ENCODE measurements around the gene EPS8L3.

Gene EPS8L3

GRCh38 chr1:109793486-109794318 is 30.0 kb upstream of the EPS8L3 start:
- DNase-seq = peak; percentile 66

- DNase-seq = peak; percentile 21
Observed at GRCh38 chr1:109793089-109793485, 29.4 kb upstream of the EPS8L3 start.

- peak; percentile 25 for DNase-seq
Observed at GRCh38 chr1:109792056-109792831, 28.5 kb upstream of the EPS8L3 start.

DNA sequence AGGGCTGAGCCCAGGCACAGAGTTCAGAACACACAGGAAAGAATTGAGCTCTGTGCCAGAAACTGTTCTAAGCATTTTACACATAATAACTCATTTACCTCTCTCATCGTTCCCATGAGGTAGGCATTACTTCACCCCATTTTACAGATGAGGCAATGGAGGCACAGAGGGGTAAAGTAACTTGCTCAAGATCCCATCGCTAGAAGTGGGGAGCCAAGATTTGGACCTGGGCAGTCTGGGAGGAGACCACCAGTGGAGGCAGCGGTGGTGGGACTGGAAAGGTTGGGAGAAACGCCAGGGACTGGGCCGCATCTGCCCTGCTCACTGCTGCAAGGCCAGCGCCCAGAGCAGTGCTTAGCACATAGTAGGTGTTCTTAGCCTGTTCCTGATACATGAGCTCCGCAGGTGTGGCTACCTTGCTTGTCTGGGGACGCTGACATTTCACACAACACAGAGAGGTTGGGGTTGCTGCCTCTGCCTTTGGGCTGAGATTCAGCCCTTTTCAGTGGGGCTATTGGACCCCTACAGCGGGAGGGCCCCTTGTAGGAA is 27.8 kb upstream of the EPS8L3 start:
- no peak for DNase-seq

- DNase-seq = peak; percentile 89
Observed at GRCh38 chr1:109790735-109791494, 27.2 kb upstream of the EPS8L3 start.

- DNase-seq = no peak
Observed at GRCh38 chr1:109790329-109790728, 26.6 kb upstream of the EPS8L3 start.

DNA sequence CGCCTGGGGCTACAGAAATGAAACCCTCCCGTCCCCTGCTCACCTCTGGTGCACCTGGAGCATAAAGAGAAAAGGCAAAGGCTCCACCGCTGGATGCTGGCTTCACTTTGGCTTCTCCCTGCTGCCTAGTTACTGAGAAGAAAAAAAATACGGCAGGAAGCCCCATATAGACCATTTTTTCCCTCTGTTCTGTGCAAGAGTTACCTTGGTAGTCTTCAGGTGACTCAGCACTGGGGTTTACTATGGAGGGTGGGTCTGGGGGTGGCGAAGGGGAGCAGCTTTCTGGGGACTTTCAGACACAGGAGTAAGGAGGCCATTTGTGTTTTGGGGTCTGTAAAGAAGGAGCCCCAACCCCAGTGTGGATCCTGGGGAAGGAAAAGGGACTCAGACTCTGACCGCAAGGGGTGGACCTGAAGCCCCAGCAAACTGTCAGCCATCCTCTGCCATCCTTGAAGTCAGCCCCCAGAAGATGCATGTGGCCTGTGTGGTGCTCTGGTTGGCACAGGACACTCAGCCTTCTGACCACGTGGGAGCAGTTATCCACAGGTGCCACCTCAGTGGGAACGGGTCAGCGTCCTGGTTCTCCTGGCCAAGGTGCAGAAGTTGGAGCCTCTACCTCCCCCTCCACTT is 25.9 kb upstream of the EPS8L3 start:
- no peak for DNase-seq

DNA sequence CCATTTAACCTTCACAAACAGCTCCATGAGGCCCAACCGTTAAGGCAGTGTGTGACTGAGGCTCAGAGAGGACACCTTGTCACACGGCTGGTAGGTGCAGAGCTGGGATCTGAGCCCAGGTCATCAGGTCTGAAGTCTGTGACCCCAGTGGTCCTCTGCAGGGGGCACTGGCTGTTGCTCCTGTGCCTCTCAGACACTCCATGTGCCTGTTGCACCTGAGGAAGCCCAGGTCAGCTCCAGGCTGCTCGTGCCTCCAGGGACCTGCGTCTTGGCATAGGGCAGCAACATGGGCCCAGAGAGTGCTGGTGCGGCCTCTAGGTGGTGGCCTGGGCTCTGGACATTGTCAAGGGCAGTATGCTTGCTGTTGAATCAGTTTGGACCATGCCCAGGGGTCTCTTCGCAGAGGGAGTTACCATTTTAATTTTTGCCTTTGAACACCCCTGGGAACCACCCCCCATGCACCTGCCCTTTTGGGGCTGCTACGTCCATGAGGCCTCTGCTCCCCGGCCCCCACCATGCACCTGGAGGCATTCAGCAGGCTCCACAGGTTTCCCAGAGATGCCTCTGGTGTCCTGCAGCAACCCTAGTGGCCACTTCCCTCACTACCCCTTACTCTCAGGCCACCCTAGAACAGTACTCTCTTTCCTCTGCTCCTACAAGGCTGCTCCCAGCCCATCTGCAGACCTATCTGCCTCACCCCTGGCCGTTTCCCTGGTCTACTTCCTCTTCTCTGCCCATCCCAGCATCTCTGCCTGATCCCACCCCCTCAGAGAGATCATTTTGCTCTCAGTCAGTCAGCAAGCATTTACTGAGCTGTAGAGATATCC is 25.2 kb upstream of the EPS8L3 start:
- DNase-seq = no peak

DNA sequence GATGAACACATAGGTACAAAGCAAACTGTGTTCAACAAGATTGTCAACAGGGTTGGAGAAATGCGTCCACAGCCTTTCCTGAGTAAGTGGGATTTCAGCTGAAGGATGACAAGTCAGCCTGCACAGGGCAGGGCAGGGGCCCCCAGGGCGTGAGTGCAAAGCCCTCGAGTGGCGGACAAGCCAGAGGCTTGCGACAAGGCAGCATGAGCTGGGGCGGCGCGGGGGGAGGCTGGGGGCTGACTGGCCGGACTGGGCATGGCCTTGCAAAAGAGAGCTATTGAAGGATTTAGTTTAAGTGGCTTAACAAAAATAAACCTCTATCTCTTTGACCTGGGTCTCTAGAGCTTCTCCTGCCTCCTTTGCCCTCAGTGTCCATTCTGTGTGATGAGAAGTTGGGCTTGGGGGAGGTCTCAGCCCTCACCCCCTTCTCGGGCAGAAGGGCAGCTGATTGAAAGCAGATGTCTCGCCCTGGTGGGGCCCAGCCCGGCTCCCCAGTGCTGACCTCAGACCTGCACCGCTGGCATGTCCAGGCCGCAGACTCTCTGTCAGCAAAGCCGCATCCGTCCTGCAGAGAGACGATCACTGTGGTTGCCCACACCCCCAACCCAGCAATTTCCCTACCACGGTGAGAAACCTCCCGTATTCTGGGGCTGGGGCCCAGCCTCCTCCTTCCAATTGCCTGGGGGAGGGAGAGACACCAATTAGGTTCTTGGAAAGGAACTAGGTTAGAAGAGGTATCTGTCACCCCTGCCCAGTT is 24.3 kb upstream of the EPS8L3 start:
- no peak for DNase-seq

GRCh38 chr1:109787211-109787844 is 23.6 kb upstream of the EPS8L3 start:
- DNase-seq = no peak

DNA sequence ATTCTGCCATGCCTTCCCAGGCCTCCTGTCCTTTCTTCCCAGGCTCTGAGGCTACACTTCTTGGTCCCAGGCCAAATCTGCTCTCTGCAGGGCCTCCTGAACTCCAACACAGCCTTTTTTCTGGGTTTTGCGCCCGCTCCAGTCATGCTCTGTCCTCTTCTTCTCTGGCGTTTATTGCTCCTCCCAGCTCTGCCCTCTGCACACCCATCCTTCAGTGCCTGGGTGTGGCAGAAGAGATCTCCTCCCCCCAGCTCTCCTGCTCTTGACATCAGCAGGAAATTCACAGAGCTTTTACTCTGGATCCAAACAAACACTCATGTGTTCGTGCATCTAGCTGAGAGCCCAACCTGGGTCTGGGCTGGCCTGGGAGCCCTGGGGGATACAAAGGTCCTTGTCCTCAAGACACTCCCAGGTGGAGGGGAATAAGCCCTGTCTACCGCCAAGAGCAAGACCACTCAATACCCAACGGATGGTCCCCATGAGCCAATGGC is 22.9 kb upstream of the EPS8L3 start:
- no peak for DNase-seq

DNA sequence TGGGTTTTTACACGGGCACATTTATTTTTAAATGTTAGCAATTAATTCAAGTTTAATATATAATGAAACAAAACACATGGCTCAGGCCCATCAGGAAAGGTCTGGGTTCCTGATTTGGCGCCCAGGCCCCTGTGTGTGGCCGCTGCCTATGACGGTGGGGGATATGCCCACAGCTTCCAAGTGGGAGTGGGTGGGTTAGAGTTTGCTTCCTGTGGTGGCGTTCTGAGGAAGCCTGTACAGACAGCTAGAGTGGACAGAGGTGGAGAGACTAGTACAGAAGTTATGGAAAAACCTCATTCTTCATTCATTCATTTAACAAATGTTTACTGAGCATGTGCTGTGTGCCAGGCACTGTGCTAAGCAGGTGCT is 22.4 kb upstream of the EPS8L3 start:
- DNase-seq = no peak

DNA sequence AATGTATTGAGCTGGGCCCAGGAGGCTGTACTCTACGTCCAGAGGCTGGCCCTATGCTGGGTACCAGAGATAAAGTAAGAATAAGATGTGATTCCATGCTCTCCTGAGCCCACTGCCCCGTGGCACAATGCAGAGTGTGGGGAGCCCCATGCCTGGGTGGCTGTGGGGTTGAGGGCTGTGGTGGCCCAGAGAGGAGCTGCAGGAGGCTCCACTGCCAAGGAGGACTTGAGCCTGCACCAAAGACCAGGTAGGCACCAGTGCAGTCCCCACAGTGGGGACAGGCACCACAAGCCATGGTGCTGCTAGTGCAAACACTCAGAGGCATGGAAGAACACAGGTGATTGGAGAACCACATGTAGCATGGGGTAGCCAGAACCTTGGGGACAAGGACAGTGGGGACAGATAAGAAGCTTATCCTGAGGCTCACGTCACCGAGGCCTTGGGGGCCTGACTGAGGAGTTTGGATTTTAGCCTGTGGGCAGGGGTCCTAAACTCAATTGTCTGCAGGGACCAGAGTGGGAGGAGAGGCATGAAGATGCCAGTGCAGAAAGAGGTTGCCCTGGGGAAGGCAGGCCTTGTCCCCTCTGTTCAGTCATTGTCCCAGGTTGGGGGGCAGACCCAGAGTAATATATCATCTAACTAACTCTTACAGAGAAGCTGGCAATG is 21.9 kb upstream of the EPS8L3 start:
- DNase-seq = no peak

- DNase-seq = no peak
Observed at GRCh38 chr1:109784551-109785252, 21.0 kb upstream of the EPS8L3 start.

GRCh38 chr1:109783436-109783835 is 19.7 kb upstream of the EPS8L3 start:
- DNase-seq = no peak

- no peak for DNase-seq
Observed at GRCh38 chr1:109782927-109783326, 19.2 kb upstream of the EPS8L3 start.

GRCh38 chr1:109782514-109782913 is 18.8 kb upstream of the EPS8L3 start:
- no peak for DNase-seq

DNA sequence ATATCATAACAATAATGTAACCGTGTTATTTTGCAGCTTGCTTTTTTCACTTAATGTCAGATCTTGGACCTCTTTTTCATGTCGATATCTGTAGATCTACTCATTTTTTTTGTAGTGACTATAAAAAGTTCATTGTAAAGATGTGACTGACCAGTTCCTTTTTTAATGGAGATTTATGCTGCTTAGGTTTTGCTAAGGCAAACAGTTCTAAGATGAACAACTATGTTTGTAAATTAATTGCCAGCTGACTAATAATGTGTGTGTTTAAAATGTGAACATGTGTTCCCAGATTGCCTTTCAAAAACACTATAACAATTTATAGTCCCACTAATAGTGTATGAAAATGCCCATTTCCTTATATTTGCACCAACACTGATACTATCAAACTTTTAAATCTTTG is 18.1 kb upstream of the EPS8L3 start:
- DNase-seq = no peak

DNA sequence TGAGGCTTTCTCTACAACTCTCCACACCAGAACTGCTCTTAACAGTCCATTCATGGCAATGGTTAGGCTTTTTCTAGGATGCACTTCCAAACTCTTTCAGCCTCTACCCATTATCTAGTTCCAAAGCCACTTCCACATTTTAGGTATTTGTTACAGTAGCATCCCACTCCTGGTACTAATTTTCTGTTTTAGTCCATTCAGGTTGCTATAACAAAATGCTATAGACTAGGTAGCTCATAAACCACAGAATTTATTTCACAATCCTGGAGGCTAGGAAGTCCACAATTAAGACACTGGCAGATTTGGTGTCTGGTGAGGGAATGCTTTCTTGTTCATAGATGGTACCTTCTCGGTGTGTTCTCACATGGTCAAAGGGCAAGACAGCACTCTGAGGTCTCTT is 17.3 kb upstream of the EPS8L3 start:
- no peak for DNase-seq
